ENCODE data around the gene LRRC8E.

LRRC8E gene

GRCh38 chr19:7888145-7888825 is at the start of gene LRRC8E:
LRRC8E (plus strand) TSS chr19:7888510; CDS start chr19:7895604, 7,094 bp downstream.
- peaks cover 0 to 1% of the 10 kb centered on the region in 2 donors for H3K36me3 Mint-ChIP-seq
- H3K27me3 Mint-ChIP-seq: peaks cover 24 to 37% of the 10 kb centered on the region in 2 donors
- DNase-seq (no peak), ATAC-seq (replicated peaks) (peak; percentile 64 to 77)
- no peak within 1 kb of the TSS for H3K4me3 Mint-ChIP-seq
- peaks cover 0 to 2% of the 10 kb centered on the region in 2 donors for H3K9me3 Mint-ChIP-seq
- H3K4me1 Mint-ChIP-seq: peaks cover 0 to 3% of the 10 kb centered on the region in 2 donors
- H3K27ac Mint-ChIP-seq: no peak within 1 kb of the TSS

GRCh38 chr19:7839476-7839875 is 48.8 kb upstream of the LRRC8E start:
- no peak for ATAC-seq (replicated peaks)

GRCh38 chr19:7840629-7841028 is 47.7 kb upstream of the LRRC8E start:
- DNase-seq (no peak), ATAC-seq (replicated peaks) (no peak)
- H3K27ac Mint-ChIP-seq: no peak overlapping the region
- no peaks in the 10 kb centered on the region for H3K27me3 Mint-ChIP-seq
- no peak overlapping the region for H3K4me3 Mint-ChIP-seq
- H3K36me3 Mint-ChIP-seq: peaks cover 0 to 2% of the 10 kb centered on the region in 2 donors
- peaks cover 0 to 5% of the 10 kb centered on the region in 2 donors for H3K4me1 Mint-ChIP-seq
- H3K9me3 Mint-ChIP-seq: no peaks in the 10 kb centered on the region

More at GRCh38 chr19:7839476-7839875, 48.8 kb upstream of the LRRC8E start:
- no peak overlapping the region for H3K4me3 Mint-ChIP-seq
- no peaks in the 10 kb centered on the region for H3K27me3 Mint-ChIP-seq
- H3K4me1 Mint-ChIP-seq: peaks cover 0 to 5% of the 10 kb centered on the region in 2 donors
- H3K27ac Mint-ChIP-seq: no peak overlapping the region
- H3K36me3 Mint-ChIP-seq: no peaks in the 10 kb centered on the region
- H3K9me3 Mint-ChIP-seq: no peaks in the 10 kb centered on the region
- DNase-seq: no peak

GRCh38 chr19:7841751-7842660 is 46.3 kb upstream of the LRRC8E start:
- Mint-ChIP-seq H3K27ac (no peak overlapping the region), H3K27me3 (no peaks in the 10 kb centered on the region), H3K4me1 (no peaks in the 10 kb centered on the region), H3K9me3 (no peaks in the 10 kb centered on the region), H3K4me3 (no peak overlapping the region), H3K36me3 (peaks cover 0 to 2% of the 10 kb centered on the region in 2 donors)
- DNase-seq (no peak), ATAC-seq (replicated peaks) (no peak)

- Mint-ChIP-seq H3K4me3 (no peak overlapping the region), H3K27me3 (no peaks in the 10 kb centered on the region), H3K36me3 (peaks cover 0 to 2% of the 10 kb centered on the region in 2 donors), H3K27ac (no peak overlapping the region), H3K9me3 (no peaks in the 10 kb centered on the region), H3K4me1 (no peaks in the 10 kb centered on the region)
- ATAC-seq (replicated peaks) (no peak), DNase-seq (no peak)
These were observed 45.5 kb upstream of the LRRC8E start for GRCh38 chr19:7842661-7843294.

- no peak overlapping the region for H3K27ac Mint-ChIP-seq
- H3K4me3 Mint-ChIP-seq: no peak overlapping the region
- H3K27me3 Mint-ChIP-seq: no peaks in the 10 kb centered on the region
- ATAC-seq (replicated peaks): no peak
- peaks cover 0 to 2% of the 10 kb centered on the region in 2 donors for H3K36me3 Mint-ChIP-seq
- DNase-seq: no peak
- no peaks in the 10 kb centered on the region for H3K4me1 Mint-ChIP-seq
- H3K9me3 Mint-ChIP-seq: no peaks in the 10 kb centered on the region
These were observed 44.8 kb upstream of the LRRC8E start for GRCh38 chr19:7843521-7843920.

- no peak for DNase-seq
- no peaks in the 10 kb centered on the region for H3K27me3 Mint-ChIP-seq
- ATAC-seq (replicated peaks): no peak
- H3K4me1 Mint-ChIP-seq: no peaks in the 10 kb centered on the region
- no peak overlapping the region for H3K27ac Mint-ChIP-seq
- H3K4me3 Mint-ChIP-seq: no peak overlapping the region
- peaks cover 0 to 2% of the 10 kb centered on the region in 2 donors for H3K36me3 Mint-ChIP-seq
- no peaks in the 10 kb centered on the region for H3K9me3 Mint-ChIP-seq
These were observed 43.9 kb upstream of the LRRC8E start for GRCh38 chr19:7844405-7844804.

- no peaks in the 10 kb centered on the region for H3K4me1 Mint-ChIP-seq
- no peaks in the 10 kb centered on the region for H3K27me3 Mint-ChIP-seq
- H3K4me3 Mint-ChIP-seq: no peak overlapping the region
- no peak overlapping the region for H3K27ac Mint-ChIP-seq
- peaks cover 0 to 2% of the 10 kb centered on the region in 2 donors for H3K36me3 Mint-ChIP-seq
- DNase-seq (no peak), ATAC-seq (replicated peaks) (no peak)
- no peaks in the 10 kb centered on the region for H3K9me3 Mint-ChIP-seq
These were observed 43.4 kb upstream of the LRRC8E start for GRCh38 chr19:7844951-7845350.

- no peak for ATAC-seq (replicated peaks)
- H3K4me3 Mint-ChIP-seq: no peak overlapping the region
These were observed 42.7 kb upstream of the LRRC8E start for GRCh38 chr19:7845390-7846154.

GRCh38 chr19:7846155-7846646 is 42.1 kb upstream of the LRRC8E start:
- Mint-ChIP-seq H3K27ac (no peak overlapping the region), H3K36me3 (peaks cover 0 to 2% of the 10 kb centered on the region in 2 donors), H3K27me3 (no peaks in the 10 kb centered on the region), H3K4me1 (no peaks in the 10 kb centered on the region), H3K9me3 (no peaks in the 10 kb centered on the region), H3K4me3 (no peak overlapping the region)
- no peak for ATAC-seq (replicated peaks)
- no peak for DNase-seq

More at GRCh38 chr19:7845390-7846154, 42.7 kb upstream of the LRRC8E start:
- Mint-ChIP-seq H3K27ac (no peak overlapping the region), H3K9me3 (no peaks in the 10 kb centered on the region), H3K36me3 (peaks cover 0 to 2% of the 10 kb centered on the region in 2 donors), H3K27me3 (no peaks in the 10 kb centered on the region), H3K4me1 (no peaks in the 10 kb centered on the region)
- no peak for DNase-seq

- H3K4me3 Mint-ChIP-seq: no peak overlapping the region
- H3K27ac Mint-ChIP-seq: no peak overlapping the region
- H3K9me3 Mint-ChIP-seq: no peaks in the 10 kb centered on the region
- DNase-seq (no peak), ATAC-seq (replicated peaks) (no peak)
- H3K27me3 Mint-ChIP-seq: no peaks in the 10 kb centered on the region
- H3K36me3 Mint-ChIP-seq: peaks cover 0 to 5% of the 10 kb centered on the region in 2 donors
- H3K4me1 Mint-ChIP-seq: peaks cover 0 to under 1% of the 10 kb centered on the region in 2 donors
These were observed 40.6 kb upstream of the LRRC8E start for GRCh38 chr19:7847664-7848063.

GRCh38 chr19:7848779-7849457 is 39.4 kb upstream of the LRRC8E start:
- DNase-seq (no peak), ATAC-seq (replicated peaks) (no peak)
- Mint-ChIP-seq H3K9me3 (no peaks in the 10 kb centered on the region), H3K36me3 (peaks cover 0 to 5% of the 10 kb centered on the region in 2 donors), H3K4me1 (peaks cover 8 to 11% of the 10 kb centered on the region in 2 donors), H3K27ac (no peak overlapping the region), H3K4me3 (no peak overlapping the region), H3K27me3 (no peaks in the 10 kb centered on the region)

- Mint-ChIP-seq H3K27me3 (no peaks in the 10 kb centered on the region), H3K27ac (no peak overlapping the region), H3K4me1 (peaks cover 8 to 11% of the 10 kb centered on the region in 2 donors), H3K9me3 (no peaks in the 10 kb centered on the region), H3K4me3 (no peak overlapping the region), H3K36me3 (peaks cover 0 to 5% of the 10 kb centered on the region in 2 donors)
- DNase-seq: no peak
- ATAC-seq (replicated peaks): no peak
These were observed 38.7 kb upstream of the LRRC8E start for GRCh38 chr19:7849631-7849999.

Data from stimulated activated naive B cell treated with anti-CD40 and anti-IgM and Interleukin-4, amounts not matched to agents 10 μg/mL and 1 μg/mL and 100 μg/mL, for 72 hours (primary cell).